ENCODE measurements around the gene CPAMD8. TPM values are rescaled to one million over a fixed set of nuclear protein-coding genes. Genes with fewer than 3 reads are reported as not detected.

The CPAMD8 gene
- total and polyA plus RNA-seq, 9 of the 15 experiments (the other 6 are each of a cell fraction or from before 2014, with no cell fraction given): 0.20 to 2.1 (median 1.3) TPM

GRCh38 chr19:17058236-17058635 lies 31.6 kb upstream of the CPAMD8 start (continued):
- TF ChIP-seq, protein P1, sequence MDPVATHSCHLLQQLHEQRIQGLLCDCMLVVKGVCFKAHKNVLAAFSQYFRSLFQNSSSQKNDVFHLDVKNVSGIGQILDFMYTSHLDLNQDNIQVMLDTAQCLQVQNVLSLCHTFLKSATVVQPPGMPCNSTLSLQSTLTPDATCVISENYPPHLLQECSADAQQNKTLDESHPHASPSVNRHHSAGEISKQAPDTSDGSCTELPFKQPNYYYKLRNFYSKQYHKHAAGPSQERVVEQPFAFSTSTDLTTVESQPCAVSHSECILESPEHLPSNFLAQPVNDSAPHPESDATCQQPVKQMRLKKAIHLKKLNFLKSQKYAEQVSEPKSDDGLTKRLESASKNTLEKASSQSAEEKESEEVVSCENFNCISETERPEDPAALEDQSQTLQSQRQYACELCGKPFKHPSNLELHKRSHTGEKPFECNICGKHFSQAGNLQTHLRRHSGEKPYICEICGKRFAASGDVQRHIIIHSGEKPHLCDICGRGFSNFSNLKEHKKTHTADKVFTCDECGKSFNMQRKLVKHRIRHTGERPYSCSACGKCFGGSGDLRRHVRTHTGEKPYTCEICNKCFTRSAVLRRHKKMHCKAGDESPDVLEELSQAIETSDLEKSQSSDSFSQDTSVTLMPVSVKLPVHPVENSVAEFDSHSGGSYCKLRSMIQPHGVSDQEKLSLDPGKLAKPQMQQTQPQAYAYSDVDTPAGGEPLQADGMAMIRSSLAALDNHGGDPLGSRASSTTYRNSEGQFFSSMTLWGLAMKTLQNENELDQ (CRISPR knock-in tag; IDR thresholded peaks at IDR 0.05; ENCODE audit: borderline replicate concordance): no peak

DNA sequence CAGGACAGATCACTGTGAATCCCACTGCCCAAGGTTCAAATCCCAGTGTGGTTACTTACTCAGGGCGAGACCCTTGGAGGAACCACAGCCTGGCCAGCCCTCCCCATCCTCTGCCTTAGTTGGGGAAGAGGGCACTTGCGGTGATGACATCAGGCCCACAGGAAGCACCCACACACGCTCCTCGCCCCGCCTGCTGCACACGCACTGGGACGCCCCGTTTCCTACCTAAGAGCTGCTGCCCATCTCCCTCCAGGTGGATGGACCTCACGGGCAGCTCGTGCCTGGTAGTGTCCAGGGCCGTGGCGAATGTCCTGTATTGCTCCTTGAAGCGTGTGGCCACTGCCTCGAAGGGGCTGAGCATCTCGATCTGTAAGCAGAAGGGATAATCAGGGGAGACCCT lies 29.0 kb upstream of the CPAMD8 start:
- no peak overlapping the region for H3K4me3 ChIP-seq
- H3K27ac ChIP-seq (ENCODE audit: extremely low read depth, low read depth, low read length): no peak overlapping the region
- H4K20me1 ChIP-seq (replicated peaks; ENCODE audit: control insufficient read depth, insufficient read depth, low read length): peaks cover 9% of the 10 kb centered on the region; the same call in 1 of the 2 replicates
- no peaks in the 10 kb centered on the region for H3K79me2 ChIP-seq (ENCODE audit: control insufficient read depth, insufficient read depth, low read length)
- H3K4me2 ChIP-seq (ENCODE audit: insufficient read depth, low read length): no peak overlapping the region
- no peak for FAIRE-seq
- intact Hi-C loops (cut with micrococcal nuclease) (no loop called here), in situ Hi-C loops (cut with MboI) (no loop called here)
- no peak overlapping the region for H2AFZ ChIP-seq (ENCODE audit: low read depth, low read length)
- H3K36me3 ChIP-seq (ENCODE audit: control insufficient read depth, insufficient read depth, low read length): peaks cover 88% of the 10 kb centered on the region
- no peak overlapping the region for H3K9ac ChIP-seq (ENCODE audit: insufficient read depth in 1 of 2, low read depth in 2 of 2, low read length in 2 of 2)
- no TSS peak for BruUV-seq (replicated peaks)
- no peaks in the 10 kb centered on the region for H3K9me3 ChIP-seq (replicated peaks; ENCODE audit: control insufficient read depth, insufficient read depth, low read depth, low read length)
- ChIA-PET POLR2A (interaction anchor here (0.6 to 0.7 kb wide), 2 partner anchors 341 to 409 kb away, joined by 4 read pairs; no protein-coding TSS in a partner anchor), CTCF (ENCODE audit: low intra/inter-chr PET ratio) (interaction anchor here (0.5 kb wide), 1 partner anchor 284 kb away, joined by 8 read pairs; no protein-coding TSS in a partner anchor)
- DNase-seq (ENCODE audit: extremely low read depth in 1 of 4, low spot score in 3 of 4): no peak
- no peak for ATAC-seq
- no peaks in the 10 kb centered on the region for H3K9me1 ChIP-seq (ENCODE audit: control insufficient read depth, insufficient read depth, low read length)
- no peaks in the 10 kb centered on the region for H3K4me1 ChIP-seq (replicated peaks in 1 of 2; ENCODE audit: control insufficient read depth in 2 of 2, insufficient read depth in 2 of 2, low read length in 2 of 2)
- WGBS (ENCODE audit: insufficient coverage, low coverage, missing lambda C conversion rate): 96% methylated on average over 11 of the region's 15 CpGs
- H3K27me3 ChIP-seq (ENCODE audit: control insufficient read depth in 2 of 2, insufficient read depth in 2 of 2, low read length in 2 of 2): no peaks in the 10 kb centered on the region
- TF ChIP-seq U2AF1 (optimal IDR thresholded peaks at IDR 0.05; ENCODE audit: low read depth, low read length) (no peak), SREBF2 (CRISPR knock-in tag; IDR thresholded peaks at IDR 0.05) (no peak), POLR2G (IDR thresholded peaks at IDR 0.05; ENCODE audit: low read depth, low read length) (peak; percentile 32; the same call in 1 of the 2 replicates), EHMT2 (IDR thresholded peaks at IDR 0.05) (no peak), E2F3 (CRISPR knock-in tag; IDR thresholded peaks at IDR 0.05) (no peak), PBX2 (CRISPR knock-in tag; IDR thresholded peaks at IDR 0.05; ENCODE audit: low read depth) (no peak), PBX2 (tag; conservative IDR thresholded peaks at IDR 0.05; ENCODE audit: low read depth) (no peak), ETV1 (tag; conservative IDR thresholded peaks at IDR 0.05; ENCODE audit: low read depth) (no peak), NELFE (IDR thresholded peaks at IDR 0.05; ENCODE audit: insufficient read depth, insufficient read length) (no peak), RBM22 (IDR thresholded peaks at IDR 0.05; ENCODE audit: low read depth, low read length, poor library complexity, severe bottlenecking) (peak; percentile 32)
- TF ChIP-seq, protein P2, sequence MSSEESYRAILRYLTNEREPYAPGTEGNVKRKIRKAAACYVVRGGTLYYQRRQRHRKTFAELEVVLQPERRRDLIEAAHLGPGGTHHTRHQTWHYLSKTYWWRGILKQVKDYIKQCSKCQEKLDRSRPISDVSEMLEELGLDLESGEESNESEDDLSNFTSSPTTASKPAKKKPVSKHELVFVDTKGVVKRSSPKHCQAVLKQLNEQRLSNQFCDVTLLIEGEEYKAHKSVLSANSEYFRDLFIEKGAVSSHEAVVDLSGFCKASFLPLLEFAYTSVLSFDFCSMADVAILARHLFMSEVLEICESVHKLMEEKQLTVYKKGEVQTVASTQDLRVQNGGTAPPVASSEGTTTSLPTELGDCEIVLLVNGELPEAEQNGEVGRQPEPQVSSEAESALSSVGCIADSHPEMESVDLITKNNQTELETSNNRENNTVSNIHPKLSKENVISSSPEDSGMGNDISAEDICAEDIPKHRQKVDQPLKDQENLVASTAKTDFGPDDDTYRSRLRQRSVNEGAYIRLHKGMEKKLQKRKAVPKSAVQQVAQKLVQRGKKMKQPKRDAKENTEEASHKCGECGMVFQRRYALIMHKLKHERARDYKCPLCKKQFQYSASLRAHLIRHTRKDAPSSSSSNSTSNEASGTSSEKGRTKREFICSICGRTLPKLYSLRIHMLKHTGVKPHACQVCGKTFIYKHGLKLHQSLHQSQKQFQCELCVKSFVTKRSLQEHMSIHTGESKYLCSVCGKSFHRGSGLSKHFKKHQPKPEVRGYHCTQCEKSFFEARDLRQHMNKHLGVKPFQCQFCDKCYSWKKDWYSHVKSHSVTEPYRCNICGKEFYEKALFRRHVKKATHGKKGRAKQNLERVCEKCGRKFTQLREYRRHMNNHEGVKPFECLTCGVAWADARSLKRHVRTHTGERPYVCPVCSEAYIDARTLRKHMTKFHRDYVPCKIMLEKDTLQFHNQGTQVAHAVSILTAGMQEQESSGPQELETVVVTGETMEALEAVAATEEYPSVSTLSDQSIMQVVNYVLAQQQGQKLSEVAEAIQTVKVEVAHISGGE (CRISPR knock-in tag; IDR thresholded peaks at IDR 0.05): no peak
